Natural killer cell (primary cell): ENCODE measurements around the gene CACNA2D3. TPM values are rescaled to one million over a fixed set of nuclear protein-coding genes. Genes with fewer than 3 reads are reported as not detected.

Experiments used
- ATAC-seq, 3 donors: fragments of 150-1000 bp in 2 of 3; fragments of 200-7000 bp in 1 of 3; cut with Tn5 transposase; 1 replicate in 1 of 3; 2 replicates in 2 of 3; pipeline ENCODE4 v1.10.0; 2021; ENCODE audit warnings: mild to moderate bottlenecking in 2 of 3, moderate library complexity in 2 of 3
- DNase-seq, 2 donors: peaks; one replicate each; pipeline versions ENCODE4 v3.0.0 to v3.0.0-alpha.2; 2013 to 2021; ENCODE audit warnings: mixed read lengths in 1 of 2
- H3K27ac ChIP-seq: one replicate; pipeline ENCODE4 v1.5.1; 2013; ENCODE audit warnings: mild to moderate bottlenecking, low read length
- H3K27me3 ChIP-seq: one replicate; pipeline ENCODE4 v1.6.1; 2013; ENCODE audit warnings: low read length; ENCODE audit not compliant: control insufficient read depth, insufficient read depth
- H3K36me3 ChIP-seq: one replicate; pipeline ENCODE4 v1.6.1; 2013; ENCODE audit warnings: low read length; ENCODE audit not compliant: control insufficient read depth, insufficient read depth
- H3K4me1 ChIP-seq: one replicate; pipeline ENCODE4 v1.6.1; 2013; ENCODE audit warnings: low read length; ENCODE audit not compliant: control insufficient read depth, insufficient read depth
- H3K4me3 ChIP-seq: one replicate; pipeline ENCODE4 v1.5.1; 2013; ENCODE audit warnings: low read length
- H3K9me3 ChIP-seq: one replicate; pipeline ENCODE4 v1.6.1; 2013; ENCODE audit warnings: low read length; ENCODE audit not compliant: control insufficient read depth, insufficient read depth
- H3K27ac Mint-ChIP-seq, 2 donors: one replicate each; pipeline ENCODE4 v1.8.0; 2022; ENCODE audit warnings: mild to moderate bottlenecking in 2 of 2, mixed read lengths in 2 of 2, moderate library complexity in 1 of 2
- H3K27me3 Mint-ChIP-seq, 2 donors: one replicate each; pipeline ENCODE4 v1.8.0; 2022; ENCODE audit warnings: low read depth in 2 of 2, mixed read lengths in 2 of 2
- H3K36me3 Mint-ChIP-seq: one replicate; pipeline ENCODE4 v1.8.0; 2022; ENCODE audit warnings: mixed read lengths
- H3K4me1 Mint-ChIP-seq, 2 donors: one replicate each; pipeline ENCODE4 v1.8.0; 2022; ENCODE audit warnings: mixed read lengths in 2 of 2
- H3K4me3 Mint-ChIP-seq: one replicate; pipeline ENCODE4 v1.8.0; 2022; ENCODE audit warnings: mild to moderate bottlenecking, moderate library complexity, mixed read lengths
- H3K9me3 Mint-ChIP-seq, 2 donors: one replicate each; pipeline ENCODE4 v1.8.0; 2022; ENCODE audit warnings: mixed read lengths in 2 of 2
- WGBS: methylation state at CpG from one replicate; pipeline ENCODE4 v1.1.7; 2013; ENCODE audit warnings: missing lambda C conversion rate; ENCODE audit not compliant: insufficient coverage; 5-methylcytosine and 5-hydroxymethylcytosine counted together
- intact Hi-C: fragments of 100-400 bp; cut with micrococcal nuclease; formaldehyde crosslinking; loops from one replicate; pipeline ENCODE4 v1.14.2; 2022
- total RNA-seq, 4 donors: library from RNA; stranded (reverse); fragments of 120-200 nt in 1 of 4; gene quantifications; one replicate each; pipeline versions ENCODE4 v1.2.3 to v1.2.4, GENCODE V29; 2013 to 2022
- TF ChIP-seq, protein P1 (sequence below): fragments of 200-600 bp; IDR thresholded peaks from one replicate; pipeline ENCODE4 v1.8.0; 2022; ENCODE audit warnings: antibody characterized with exemption

The CACNA2D3 gene
- total RNA-seq, 3 donors from 2014 or later (not counting 1 experiment from before 2014, with no cell fraction given), result 0.49 TPM; not detected in 2

- WGBS, result 94% methylated on average over 3 of the region's 3 CpGs
These were observed 587.4 kb downstream of the CACNA2D3 start for GRCh38 chr3:54709785-54710184.

GRCh38 chr3:54710954-54711353 lies 588.6 kb downstream of the CACNA2D3 start:
- Histone ChIP-seq H3K36me3 (no peaks in the 10 kb centered on the region), H3K9me3 (peaks cover 5% of the 10 kb centered on the region), H3K27me3 (no peaks in the 10 kb centered on the region), H3K4me3 (no peak overlapping the region), H3K4me1 (no peaks in the 10 kb centered on the region), H3K27ac (no peak overlapping the region)
- intact Hi-C loops, result no loop called here
- Mint-ChIP-seq H3K27ac (no peak overlapping the region), H3K4me3 (no peak overlapping the region), H3K27me3 (no peaks in the 10 kb centered on the region), H3K36me3 (no peaks in the 10 kb centered on the region), H3K9me3 (peaks cover 2 to 7% of the 10 kb centered on the region in 2 donors), H3K4me1 (no peaks in the 10 kb centered on the region)
- DNase-seq (no peak), ATAC-seq (no peak)
- TF ChIP-seq, protein P1, sequence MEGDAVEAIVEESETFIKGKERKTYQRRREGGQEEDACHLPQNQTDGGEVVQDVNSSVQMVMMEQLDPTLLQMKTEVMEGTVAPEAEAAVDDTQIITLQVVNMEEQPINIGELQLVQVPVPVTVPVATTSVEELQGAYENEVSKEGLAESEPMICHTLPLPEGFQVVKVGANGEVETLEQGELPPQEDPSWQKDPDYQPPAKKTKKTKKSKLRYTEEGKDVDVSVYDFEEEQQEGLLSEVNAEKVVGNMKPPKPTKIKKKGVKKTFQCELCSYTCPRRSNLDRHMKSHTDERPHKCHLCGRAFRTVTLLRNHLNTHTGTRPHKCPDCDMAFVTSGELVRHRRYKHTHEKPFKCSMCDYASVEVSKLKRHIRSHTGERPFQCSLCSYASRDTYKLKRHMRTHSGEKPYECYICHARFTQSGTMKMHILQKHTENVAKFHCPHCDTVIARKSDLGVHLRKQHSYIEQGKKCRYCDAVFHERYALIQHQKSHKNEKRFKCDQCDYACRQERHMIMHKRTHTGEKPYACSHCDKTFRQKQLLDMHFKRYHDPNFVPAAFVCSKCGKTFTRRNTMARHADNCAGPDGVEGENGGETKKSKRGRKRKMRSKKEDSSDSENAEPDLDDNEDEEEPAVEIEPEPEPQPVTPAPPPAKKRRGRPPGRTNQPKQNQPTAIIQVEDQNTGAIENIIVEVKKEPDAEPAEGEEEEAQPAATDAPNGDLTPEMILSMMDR, result no peak
- 91% methylated on average over 5 of the region's 5 CpGs for WGBS

More at GRCh38 chr3:54709785-54710184, 587.4 kb downstream of the CACNA2D3 start:
- Mint-ChIP-seq H3K27ac (no peak overlapping the region), H3K36me3 (no peaks in the 10 kb centered on the region), H3K27me3 (no peaks in the 10 kb centered on the region), H3K9me3 (peaks cover 2 to 9% of the 10 kb centered on the region in 2 donors), H3K4me3 (no peak overlapping the region), H3K4me1 (no peaks in the 10 kb centered on the region)
- TF ChIP-seq, protein P1, result no peak
- DNase-seq (no peak), ATAC-seq (no peak)
- Histone ChIP-seq H3K27ac (no peak overlapping the region), H3K9me3 (peaks cover 5% of the 10 kb centered on the region), H3K4me3 (no peak overlapping the region), H3K27me3 (no peaks in the 10 kb centered on the region), H3K4me1 (no peaks in the 10 kb centered on the region), H3K36me3 (no peaks in the 10 kb centered on the region)
- intact Hi-C loops, result no loop called here

- H3K27me3 Mint-ChIP-seq, result no peaks in the 10 kb centered on the region
- no peak overlapping the region for H3K27ac Mint-ChIP-seq
- H3K36me3 Mint-ChIP-seq, result no peaks in the 10 kb centered on the region
- Histone ChIP-seq H3K9me3 (peaks cover 5% of the 10 kb centered on the region), H3K4me1 (no peaks in the 10 kb centered on the region), H3K36me3 (no peaks in the 10 kb centered on the region), H3K4me3 (no peak overlapping the region), H3K27me3 (no peaks in the 10 kb centered on the region), H3K27ac (no peak overlapping the region)
- DNase-seq (no peak), ATAC-seq (no peak)
- WGBS, result 67% methylated on average over 5 of the region's 5 CpGs
- intact Hi-C loops, result no loop called here
- TF ChIP-seq, protein P1, result no peak
- H3K9me3 Mint-ChIP-seq, result peaks cover 2 to 7% of the 10 kb centered on the region in 2 donors
- H3K4me3 Mint-ChIP-seq, result no peak overlapping the region
- H3K4me1 Mint-ChIP-seq, result no peaks in the 10 kb centered on the region
These were observed 590.2 kb downstream of the CACNA2D3 start for GRCh38 chr3:54712539-54712938.

DNA sequence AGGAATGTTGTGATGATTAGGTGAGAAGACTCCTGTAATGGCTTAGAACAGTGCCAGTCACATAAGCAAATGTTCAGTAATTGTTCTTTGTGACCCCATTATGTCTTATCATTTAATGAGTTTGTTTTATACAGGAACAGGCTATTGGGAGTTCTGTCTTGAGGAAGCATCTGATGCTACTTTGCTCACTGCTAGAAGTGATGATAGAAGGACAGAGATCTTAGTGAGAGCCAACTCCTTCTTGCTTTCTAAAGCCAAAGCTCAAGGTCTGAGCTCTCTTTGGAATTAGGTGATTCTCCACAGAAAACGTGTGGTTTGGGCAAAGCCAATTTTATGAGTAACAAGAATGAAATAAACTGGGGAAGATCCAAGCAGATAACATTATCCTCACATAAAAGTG lies 590.7 kb downstream of the CACNA2D3 start:
- Histone ChIP-seq H3K27me3 (no peaks in the 10 kb centered on the region), H3K4me1 (no peaks in the 10 kb centered on the region), H3K4me3 (no peak overlapping the region), H3K27ac (no peak overlapping the region), H3K9me3 (peaks cover 5% of the 10 kb centered on the region), H3K36me3 (no peaks in the 10 kb centered on the region)
- H3K27ac Mint-ChIP-seq, result no peak overlapping the region
- no peak for DNase-seq
- H3K4me1 Mint-ChIP-seq, result no peaks in the 10 kb centered on the region
- H3K9me3 Mint-ChIP-seq, result peaks cover 2 to 5% of the 10 kb centered on the region in 2 donors
- no peak overlapping the region for H3K4me3 Mint-ChIP-seq
- no peaks in the 10 kb centered on the region for H3K27me3 Mint-ChIP-seq
- ATAC-seq, result no peak
- WGBS, result no CpG with 5 or more reads among the region's 1 CpG
- TF ChIP-seq, protein P1, result no peak
- intact Hi-C loops, result no loop called here
- H3K36me3 Mint-ChIP-seq, result no peaks in the 10 kb centered on the region
